Measurements from ENCODE around the gene ACSM4. TPM values are rescaled to one million over a fixed set of nuclear protein-coding genes. Genes with fewer than 3 reads are reported as not detected.

ACSM4 gene
- total and polyA plus RNA-seq, 8 donors = not detected

GRCh38 chr12:7293670-7294069 is 10.2 kb upstream of the ACSM4 start:
- H3K4me1 ChIP-seq = no peaks in the 10 kb centered on the region
- intact Hi-C loops (cut with DNase I) = no loop called here
- no peak overlapping the region for H3K27ac ChIP-seq
- TF ChIP-seq, protein P1, sequence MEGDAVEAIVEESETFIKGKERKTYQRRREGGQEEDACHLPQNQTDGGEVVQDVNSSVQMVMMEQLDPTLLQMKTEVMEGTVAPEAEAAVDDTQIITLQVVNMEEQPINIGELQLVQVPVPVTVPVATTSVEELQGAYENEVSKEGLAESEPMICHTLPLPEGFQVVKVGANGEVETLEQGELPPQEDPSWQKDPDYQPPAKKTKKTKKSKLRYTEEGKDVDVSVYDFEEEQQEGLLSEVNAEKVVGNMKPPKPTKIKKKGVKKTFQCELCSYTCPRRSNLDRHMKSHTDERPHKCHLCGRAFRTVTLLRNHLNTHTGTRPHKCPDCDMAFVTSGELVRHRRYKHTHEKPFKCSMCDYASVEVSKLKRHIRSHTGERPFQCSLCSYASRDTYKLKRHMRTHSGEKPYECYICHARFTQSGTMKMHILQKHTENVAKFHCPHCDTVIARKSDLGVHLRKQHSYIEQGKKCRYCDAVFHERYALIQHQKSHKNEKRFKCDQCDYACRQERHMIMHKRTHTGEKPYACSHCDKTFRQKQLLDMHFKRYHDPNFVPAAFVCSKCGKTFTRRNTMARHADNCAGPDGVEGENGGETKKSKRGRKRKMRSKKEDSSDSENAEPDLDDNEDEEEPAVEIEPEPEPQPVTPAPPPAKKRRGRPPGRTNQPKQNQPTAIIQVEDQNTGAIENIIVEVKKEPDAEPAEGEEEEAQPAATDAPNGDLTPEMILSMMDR (IDR thresholded peaks at IDR 0.05) = no peak
- H3K9me3 ChIP-seq = no peaks in the 10 kb centered on the region
- H3K27me3 ChIP-seq = no peaks in the 10 kb centered on the region
- no peak for ATAC-seq
- WGBS, 2 donors = 37 to 54% methylated on average over 1 of the region's 1 CpG
- FAIRE-seq = no peak
- no peak for DNase-seq
- no peaks in the 10 kb centered on the region for H3K36me3 ChIP-seq
- H3K4me3 ChIP-seq = no peak overlapping the region

DNA sequence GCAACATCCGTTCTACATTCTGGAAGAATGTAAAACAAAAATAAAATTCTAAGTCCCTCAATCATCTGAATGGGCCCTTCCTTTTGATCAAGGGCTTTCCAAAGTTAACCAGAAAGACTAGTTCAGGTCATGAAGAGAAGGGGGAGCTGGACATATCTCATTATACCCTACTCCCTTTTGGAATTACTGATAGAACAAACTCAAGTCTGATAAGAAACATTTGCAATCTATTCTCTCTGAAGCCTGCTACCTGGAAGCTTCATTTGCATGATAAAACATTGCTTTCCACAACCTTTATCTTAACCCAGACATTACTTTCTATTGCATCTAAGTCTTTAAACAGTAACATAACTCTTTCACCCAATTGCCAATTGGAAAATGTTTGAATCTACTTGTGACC is 8.3 kb upstream of the ACSM4 start:
- FAIRE-seq = no peak
- 74 to 79% methylated on average over 1 of the region's 1 CpG for WGBS, 2 donors
- H3K27me3 ChIP-seq = peaks cover 0 to 5% (median 0%) of the 10 kb centered on the region in 4 donors
- TF ChIP-seq, protein P1 (IDR thresholded peaks at IDR 0.05) = no peak
- DNase-seq = no peak
- H3K36me3 ChIP-seq = no peaks in the 10 kb centered on the region
- intact Hi-C loops (cut with DNase I) = no loop called here
- ATAC-seq = no peak
- H3K4me1 ChIP-seq = no peaks in the 10 kb centered on the region
- no peak overlapping the region for H3K4me3 ChIP-seq
- no peak overlapping the region for H3K27ac ChIP-seq
- no peaks in the 10 kb centered on the region for H3K9me3 ChIP-seq

DNA sequence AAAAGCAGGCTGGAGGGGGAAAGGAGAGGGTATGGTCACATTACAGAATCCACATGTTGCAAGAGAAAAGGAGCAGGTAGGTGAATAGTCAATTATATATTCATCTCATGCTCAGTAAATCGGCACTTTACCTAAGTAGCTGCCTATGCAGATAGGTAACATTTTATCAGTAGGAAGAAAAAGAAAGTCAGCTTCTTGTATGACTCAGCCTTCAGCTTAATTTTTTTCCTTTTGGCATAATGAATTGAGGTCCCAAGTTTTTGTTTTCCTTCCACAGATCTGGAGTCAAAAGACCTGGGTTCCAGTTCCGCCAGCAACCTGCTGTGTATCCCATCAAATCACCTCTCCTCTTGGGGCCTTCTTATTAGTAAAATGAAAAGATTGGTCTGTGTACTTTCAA is 6.0 kb upstream of the ACSM4 start:
- Histone ChIP-seq H3K4me1 (no peaks in the 10 kb centered on the region), H3K27me3 (peaks cover 0 to 5% (median 0%) of the 10 kb centered on the region in 4 donors), H3K9me3 (no peaks in the 10 kb centered on the region), H3K4me3 (no peak overlapping the region), H3K36me3 (no peaks in the 10 kb centered on the region), H3K27ac (no peak overlapping the region)
- TF ChIP-seq, protein P1 (IDR thresholded peaks at IDR 0.05) = no peak
- FAIRE-seq (no peak), DNase-seq (no peak), ATAC-seq (no peak)
- WGBS, 2 donors = 67 to 80% methylated on average over 2 of the region's 2 CpGs
- intact Hi-C loops (cut with DNase I) = no loop called here

DNA sequence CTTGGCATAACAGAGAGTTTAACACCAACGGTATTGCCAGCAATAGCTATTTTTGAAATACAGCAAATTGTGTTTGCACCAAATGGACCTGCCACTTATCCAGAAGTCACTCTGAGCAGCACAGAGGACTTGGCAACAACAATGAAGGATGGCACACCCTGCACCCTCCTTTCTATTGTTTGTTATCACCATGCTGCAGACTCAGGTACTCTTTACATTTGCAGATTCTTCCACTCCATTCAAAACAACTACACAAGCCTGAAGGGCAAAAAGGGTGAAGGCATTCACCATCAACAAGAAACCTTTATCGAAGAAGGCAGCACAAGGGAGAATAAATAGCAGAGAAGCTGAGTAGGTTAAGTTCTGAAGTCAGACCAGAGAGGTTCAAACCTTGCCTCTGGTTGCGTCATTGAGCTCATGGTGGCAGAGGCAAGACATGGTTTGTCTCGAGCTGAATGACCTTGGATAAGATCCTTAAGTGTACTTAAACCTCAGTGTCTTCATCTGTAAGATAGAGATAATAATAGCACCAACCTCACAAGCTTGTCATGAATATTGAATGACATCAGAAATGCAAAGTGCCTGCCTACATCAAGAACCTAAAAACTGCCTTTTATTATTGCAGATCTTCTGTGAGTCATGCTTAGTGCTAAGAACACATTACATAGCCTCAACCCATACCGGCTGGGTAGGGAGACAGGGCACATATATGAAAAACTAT is 1.4 kb upstream of the ACSM4 start:
- TF ChIP-seq, protein P1 (IDR thresholded peaks at IDR 0.05) = no peak
- FAIRE-seq (no peak), ATAC-seq (no peak), DNase-seq (no peak)
- Histone ChIP-seq H3K27me3 (peaks cover 0 to 5% (median 0%) of the 10 kb centered on the region in 4 donors), H3K4me1 (no peaks in the 10 kb centered on the region), H3K4me3 (no peak overlapping the region), H3K36me3 (no peaks in the 10 kb centered on the region), H3K9me3 (no peaks in the 10 kb centered on the region), H3K27ac (no peak overlapping the region)
- WGBS, 2 donors = 47 to 62% methylated on average over 5 of the region's 5 CpGs
- intact Hi-C loops (cut with DNase I) = no loop called here

DNA sequence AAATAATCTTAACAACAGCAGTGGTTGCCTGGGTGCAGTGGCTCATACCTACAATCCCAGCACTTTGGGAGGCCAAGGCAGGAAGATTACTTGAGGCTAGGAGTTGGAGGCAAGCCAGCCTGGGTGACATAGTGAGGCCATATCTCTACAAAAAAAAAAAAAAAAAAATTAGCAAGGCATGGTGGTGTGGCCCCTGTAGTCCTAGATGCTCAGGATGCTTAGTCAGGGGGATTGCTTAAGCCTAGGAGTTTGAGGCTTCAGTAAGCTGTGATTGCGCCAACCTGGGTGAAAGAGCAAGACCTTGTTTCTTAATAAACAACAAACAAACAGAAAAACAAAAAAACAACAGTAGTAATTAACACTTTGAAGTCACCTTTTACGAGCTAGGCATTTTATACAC is 642 bp upstream of the ACSM4 start:
- no peaks in the 10 kb centered on the region for H3K4me1 ChIP-seq
- no peak overlapping the region for H3K27ac ChIP-seq
- no peaks in the 10 kb centered on the region for H3K9me3 ChIP-seq
- DNase-seq (no peak), ATAC-seq (no peak), FAIRE-seq (no peak)
- intact Hi-C loops (cut with DNase I) = no loop called here
- no peaks in the 10 kb centered on the region for H3K36me3 ChIP-seq
- TF ChIP-seq, protein P1 (IDR thresholded peaks at IDR 0.05) = no peak
- 78 to 81% methylated on average over 2 of the region's 2 CpGs for WGBS, 2 donors
- H3K4me3 ChIP-seq = no peak overlapping the region
- peaks cover 0 to 5% (median 0%) of the 10 kb centered on the region in 4 donors for H3K27me3 ChIP-seq

Measured in pancreas (tissue), 10 donors.